Effector memory CD4-positive, alpha-beta T cell (primary cell): ENCODE results near the gene OR52N4.
"Not testable (repeated sequence)": the region's sequence is repeated elsewhere in the genome, so short reads cannot be mapped to it uniquely, and the experiment has no call there.

Experiments
- DNase-seq, 3 donors: peaks; one replicate each; pipeline ENCODE4 v3.0.0-alpha.2; 2020
- H3K27ac ChIP-seq: 2 replicates; pipeline ENCODE4 v1.7.0; 2013; ENCODE audit warnings: mild to moderate bottlenecking, low read length, moderate library complexity; ENCODE audit not compliant: insufficient read depth, poor library complexity, severe bottlenecking
- H3K27me3 ChIP-seq: replicated peaks from 2 replicates; pipeline ENCODE4 v1.7.0; 2013; ENCODE audit warnings: mild to moderate bottlenecking, low read length; ENCODE audit not compliant: insufficient read depth, control insufficient read depth, poor library complexity, severe bottlenecking
- H3K36me3 ChIP-seq: 2 replicates; pipeline ENCODE4 v1.7.0; 2013; ENCODE audit warnings: mild to moderate bottlenecking, low read length, moderate library complexity; ENCODE audit not compliant: control insufficient read depth, insufficient read depth
- H3K4me1 ChIP-seq: 2 replicates; pipeline ENCODE4 v1.7.0; 2013; ENCODE audit warnings: low read length, mild to moderate bottlenecking; ENCODE audit not compliant: control insufficient read depth, insufficient read depth, poor library complexity, severe bottlenecking
- H3K4me3 ChIP-seq: 2 replicates; pipeline ENCODE4 v1.7.0; 2013; ENCODE audit warnings: low read length, low read depth, mild to moderate bottlenecking; ENCODE audit not compliant: insufficient read depth, poor library complexity, severe bottlenecking
- H3K9me3 ChIP-seq: 2 replicates; pipeline ENCODE4 v1.7.0; 2013; ENCODE audit warnings: mild to moderate bottlenecking, low read length, moderate library complexity; ENCODE audit not compliant: control insufficient read depth
- total RNA-seq, 3 donors: gene quantifications; one replicate each; lab custom pipeline; 2026; lab: John Stamatoyannopoulos, UW

The OR52N4 gene
- 0.77 to 1.0 (median 1.0) reads per million in 3 donors for total RNA-seq

DNA sequence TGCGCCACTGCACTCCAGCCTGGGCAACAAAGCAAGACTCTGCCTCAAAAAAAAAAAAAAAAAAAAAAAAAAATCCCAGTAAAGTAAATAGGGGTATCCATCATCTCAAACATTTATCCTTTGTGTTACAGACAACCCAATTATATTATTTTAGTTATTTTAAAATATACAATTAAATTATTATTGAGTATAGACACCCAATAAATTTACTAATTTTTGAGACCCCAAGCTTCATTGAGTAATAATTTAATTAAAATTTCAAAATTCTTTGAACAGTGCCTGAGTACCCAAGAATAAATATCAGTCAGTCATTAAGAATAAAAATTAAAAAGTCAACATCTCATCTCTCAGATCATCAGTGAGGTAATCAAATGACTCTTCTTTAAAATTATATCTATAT is at the start of gene OR52N4:
Gene OR52N4 (plus strand): TSS at position 301 of the 400 bp plus-strand sequence. CDS start 498 bp downstream, outside the sequence.
- Histone ChIP-seq H3K9me3 (no peaks in the 10 kb centered on the region), H3K36me3 (no peaks in the 10 kb centered on the region), H3K4me1 (no peaks in the 10 kb centered on the region), H3K4me3 (no peak within 1 kb of the TSS), H3K27me3 (no peaks in the 10 kb centered on the region), H3K27ac (no peak within 1 kb of the TSS)
- no peak for DNase-seq

DNA sequence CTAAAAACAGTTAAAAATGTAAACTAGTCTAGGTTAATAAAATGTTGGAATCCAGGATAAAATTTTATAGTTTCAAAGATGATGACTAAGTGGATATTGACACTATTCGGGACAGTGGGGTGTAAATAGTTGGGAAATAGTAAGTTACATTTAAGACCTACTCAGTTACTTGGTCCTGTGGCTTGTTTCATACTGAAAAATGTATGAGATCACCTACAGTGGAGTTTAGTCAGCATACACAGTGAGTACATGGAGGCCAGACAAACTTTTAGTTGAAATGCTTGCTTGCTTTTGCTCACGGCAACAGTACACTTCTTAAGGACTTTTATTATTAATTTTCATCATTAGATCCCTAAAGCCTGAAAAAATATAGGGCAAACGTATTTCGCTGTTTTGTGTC is 48.4 kb upstream of the OR52N4 start:
- Histone ChIP-seq H3K4me1 (peaks cover 4% of the 10 kb centered on the region), H3K4me3 (no peak overlapping the region), H3K27me3 (no peaks in the 10 kb centered on the region), H3K9me3 (no peaks in the 10 kb centered on the region), H3K36me3 (peaks cover 63% of the 10 kb centered on the region), H3K27ac (no peak overlapping the region)
- no peak for DNase-seq

GRCh38 chr11:5712507-5712906 is 41.5 kb upstream of the OR52N4 start:
- H3K4me1 ChIP-seq = no peaks in the 10 kb centered on the region
- peaks cover 25% of the 10 kb centered on the region for H3K36me3 ChIP-seq
- H3K9me3 ChIP-seq = no peaks in the 10 kb centered on the region
- no peak for DNase-seq
- H3K27me3 ChIP-seq = no peaks in the 10 kb centered on the region
- no peak overlapping the region for H3K27ac ChIP-seq
- no peak overlapping the region for H3K4me3 ChIP-seq

GRCh38 chr11:5713695-5714094 is 40.3 kb upstream of the OR52N4 start:
- DNase-seq = no peak
- Histone ChIP-seq H3K36me3 (peaks cover 14% of the 10 kb centered on the region), H3K27ac (no peak overlapping the region), H3K27me3 (no peaks in the 10 kb centered on the region), H3K9me3 (no peaks in the 10 kb centered on the region), H3K4me1 (no peaks in the 10 kb centered on the region), H3K4me3 (no peak overlapping the region)

- H3K9me3 ChIP-seq = not testable (repeated sequence)
Measured at GRCh38 chr11:5716518-5716917, 37.5 kb upstream of the OR52N4 start.

GRCh38 chr11:5719703-5720495 is 34.1 kb upstream of the OR52N4 start:
- DNase-seq = no peak
- H3K36me3 ChIP-seq = no peaks in the 10 kb centered on the region
- H3K4me1 ChIP-seq = no peaks in the 10 kb centered on the region
- no peaks in the 10 kb centered on the region for H3K9me3 ChIP-seq
- H3K27ac ChIP-seq = no peak overlapping the region
- no peaks in the 10 kb centered on the region for H3K27me3 ChIP-seq
- no peak overlapping the region for H3K4me3 ChIP-seq

More at GRCh38 chr11:5716518-5716917, 37.5 kb upstream of the OR52N4 start:
- not testable (repeated sequence) for DNase-seq, H3K36me3 ChIP-seq, H3K4me1 ChIP-seq, H3K27ac ChIP-seq, H3K4me3 ChIP-seq, H3K27me3 ChIP-seq

- Histone ChIP-seq H3K4me1 (no peaks in the 10 kb centered on the region), H3K27ac (no peak overlapping the region), H3K27me3 (no peaks in the 10 kb centered on the region)
Measured at GRCh38 chr11:5722622-5723021, 31.4 kb upstream of the OR52N4 start.

GRCh38 chr11:5726351-5726750 is 27.7 kb upstream of the OR52N4 start:
- H3K4me1 ChIP-seq = no peaks in the 10 kb centered on the region
- no peaks in the 10 kb centered on the region for H3K27me3 ChIP-seq
- no peak overlapping the region for H3K4me3 ChIP-seq
- H3K9me3 ChIP-seq = no peaks in the 10 kb centered on the region
- DNase-seq = no peak
- no peak overlapping the region for H3K27ac ChIP-seq
- H3K36me3 ChIP-seq = no peaks in the 10 kb centered on the region

More at GRCh38 chr11:5722622-5723021, 31.4 kb upstream of the OR52N4 start:
- H3K36me3 ChIP-seq = no peaks in the 10 kb centered on the region
- H3K9me3 ChIP-seq = no peaks in the 10 kb centered on the region
- DNase-seq = no peak
- H3K4me3 ChIP-seq = no peak overlapping the region

DNA sequence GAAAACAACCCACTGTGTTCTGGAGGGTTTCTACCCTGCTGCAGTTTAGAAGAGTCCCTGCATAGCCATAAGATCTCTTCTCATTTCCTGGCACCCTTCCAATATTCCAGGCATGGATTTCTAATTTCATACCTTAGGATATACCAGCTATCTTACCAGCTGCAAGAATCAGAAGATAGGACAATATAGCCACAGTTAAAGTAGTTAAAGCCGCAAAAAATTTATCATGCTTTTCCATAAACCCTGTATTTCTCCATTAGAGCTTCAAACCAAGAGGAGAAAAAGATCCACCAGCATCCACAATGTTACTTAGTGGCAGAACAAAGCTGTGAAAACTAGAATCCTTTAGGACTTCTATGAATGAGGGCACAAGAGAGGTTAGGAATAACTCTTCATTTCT is 26.4 kb upstream of the OR52N4 start:
- DNase-seq = no peak
- Histone ChIP-seq H3K36me3 (no peaks in the 10 kb centered on the region), H3K4me1 (no peaks in the 10 kb centered on the region), H3K4me3 (no peak overlapping the region), H3K27me3 (no peaks in the 10 kb centered on the region), H3K27ac (no peak overlapping the region), H3K9me3 (no peaks in the 10 kb centered on the region)

DNA sequence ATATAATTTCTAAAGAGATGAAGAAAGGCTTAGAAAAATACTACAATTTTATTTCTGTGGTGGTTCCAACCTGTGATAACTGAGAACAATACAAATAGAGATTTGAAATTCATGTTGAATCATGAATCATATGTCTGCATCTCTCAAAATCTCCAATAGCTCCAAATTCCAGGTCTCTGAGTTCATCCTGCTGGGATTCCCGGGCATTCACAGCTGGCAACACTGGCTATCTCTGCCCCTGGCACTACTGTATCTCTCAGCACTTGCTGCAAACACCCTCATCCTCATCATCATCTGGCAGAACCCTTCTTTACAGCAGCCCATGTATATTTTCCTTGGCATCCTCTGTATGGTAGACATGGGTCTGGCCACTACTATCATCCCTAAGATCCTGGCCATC is 17.6 kb upstream of the OR52N4 start, which contains the start of gene OR56B1:
Gene OR56B1 (plus strand): TSS at position 53 of the 400 bp plus-strand sequence. CDS start 69 bp downstream, at position 122.
- H3K4me1 ChIP-seq = no peaks in the 10 kb centered on the region
- H3K36me3 ChIP-seq = no peaks in the 10 kb centered on the region
- H3K9me3 ChIP-seq = no peaks in the 10 kb centered on the region
- no peak within 1 kb of the TSS for H3K4me3 ChIP-seq
- no peak within 1 kb of the TSS for H3K27ac ChIP-seq
- H3K27me3 ChIP-seq = no peaks in the 10 kb centered on the region
- no peak for DNase-seq
